OCI-LY1 (cell line): ENCODE results near the gene USP7.

Experiments
- EZH2 ChIP-seq: fragments of 200-600 bp; sonication (generic), shearing (Covaris generic); IDR thresholded peaks from 2 replicates; pipeline ENCODE4 v1.8.0; 2017; ENCODE audit warnings: borderline replicate concordance, mixed run types, mild to moderate bottlenecking, antibody characterized with exemption, low read length, moderate library complexity, mixed read lengths
- TF ChIP-seq, protein P1 (sequence below): fragments of 200-600 bp; sonication (generic), shearing (Covaris generic); IDR thresholded peaks from 2 replicates; pipeline ENCODE4 v1.5.1; 2017; ENCODE audit warnings: mild to moderate bottlenecking, antibody characterized with exemption, low read length, moderate library complexity, mixed read lengths

DNA sequence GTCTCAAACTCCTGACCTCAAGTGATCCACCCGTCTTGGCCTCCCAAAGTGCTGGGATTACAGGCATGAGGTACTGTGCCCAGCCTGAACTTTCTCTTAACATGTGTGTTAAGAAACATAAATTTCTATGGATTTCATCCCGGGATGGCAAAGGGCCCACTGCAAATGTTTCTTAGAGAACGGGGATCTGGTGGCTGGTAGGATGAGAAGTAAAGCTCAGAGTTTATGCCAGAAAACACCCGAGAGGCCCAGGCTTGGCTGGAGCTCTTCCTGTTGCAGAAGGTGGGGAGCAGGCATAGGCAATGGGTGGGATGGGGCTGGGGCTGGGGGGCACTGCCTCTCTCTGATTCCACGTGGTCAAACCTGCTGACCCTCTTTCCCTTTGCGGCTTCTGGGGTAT is 89.3 kb downstream of the USP7 start:
- TF ChIP-seq, protein P1, sequence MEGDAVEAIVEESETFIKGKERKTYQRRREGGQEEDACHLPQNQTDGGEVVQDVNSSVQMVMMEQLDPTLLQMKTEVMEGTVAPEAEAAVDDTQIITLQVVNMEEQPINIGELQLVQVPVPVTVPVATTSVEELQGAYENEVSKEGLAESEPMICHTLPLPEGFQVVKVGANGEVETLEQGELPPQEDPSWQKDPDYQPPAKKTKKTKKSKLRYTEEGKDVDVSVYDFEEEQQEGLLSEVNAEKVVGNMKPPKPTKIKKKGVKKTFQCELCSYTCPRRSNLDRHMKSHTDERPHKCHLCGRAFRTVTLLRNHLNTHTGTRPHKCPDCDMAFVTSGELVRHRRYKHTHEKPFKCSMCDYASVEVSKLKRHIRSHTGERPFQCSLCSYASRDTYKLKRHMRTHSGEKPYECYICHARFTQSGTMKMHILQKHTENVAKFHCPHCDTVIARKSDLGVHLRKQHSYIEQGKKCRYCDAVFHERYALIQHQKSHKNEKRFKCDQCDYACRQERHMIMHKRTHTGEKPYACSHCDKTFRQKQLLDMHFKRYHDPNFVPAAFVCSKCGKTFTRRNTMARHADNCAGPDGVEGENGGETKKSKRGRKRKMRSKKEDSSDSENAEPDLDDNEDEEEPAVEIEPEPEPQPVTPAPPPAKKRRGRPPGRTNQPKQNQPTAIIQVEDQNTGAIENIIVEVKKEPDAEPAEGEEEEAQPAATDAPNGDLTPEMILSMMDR = no peak
- TF ChIP-seq EZH2 = no peak
